IMR-90 (cell line): ENCODE results near the gene GOLGA8B. TPM values are rescaled to one million over a fixed set of nuclear protein-coding genes. Genes with fewer than 3 reads are reported as not detected.

Experiments
- ATAC-seq: fragments of 200-7000 bp; cut with Tn5 transposase; 2 replicates; pipeline ENCODE4 v1.9.1; 2020; ENCODE audit warnings: low read depth, mild to moderate bottlenecking, moderate library complexity
- BruUV-seq: library from RNA; stranded (reverse); fragments of 400-500 nt; replicated peaks from 2 replicates; lab custom pipeline; 2021; lab: Mats Ljungman, UMichigan
- CTCF ChIA-PET: fragments of 300-600 bp; formaldehyde crosslinking; extraction: SDS; loops from one replicate; lab custom pipeline; 2021; ENCODE audit warnings: antibody characterized with exemption; lab: Yijun Ruan, JAX
- POLR2A ChIA-PET: fragments of 300-600 bp; sonication (Branson Sonifier 250); formaldehyde crosslinking; loops from one replicate; lab custom pipeline; 2022; ENCODE audit warnings: antibody characterized with exemption; ENCODE audit not compliant: unreplicated experiment; lab: Charles Lee
- DNase-seq: peaks from one replicate; pipeline ENCODE4 v3.0.0; 2013
- H2AFZ ChIP-seq: replicated peaks from 2 replicates; pipeline ENCODE3; 2013; ENCODE audit warnings: low read length, mild to moderate bottlenecking; ENCODE audit not compliant: poor library complexity
- H2AK5ac ChIP-seq: 2 replicates; pipeline ENCODE4 v1.6.1; 2013; ENCODE audit warnings: low read depth, low read length, inconsistent platforms
- H2AK9ac ChIP-seq: replicated peaks from 2 replicates; pipeline ENCODE3; 2013; ENCODE audit warnings: mild to moderate bottlenecking, low read depth, low read length, moderate library complexity; ENCODE audit not compliant: poor library complexity
- H2BK120ac ChIP-seq: 2 replicates; pipeline ENCODE4 v1.6.1; 2013; ENCODE audit warnings: low read depth, low read length, inconsistent platforms
- H2BK15ac ChIP-seq: 3 replicates; pipeline ENCODE4 v1.6.1; 2013; ENCODE audit warnings: low read depth, low read length, inconsistent platforms
- H2BK20ac ChIP-seq: 2 replicates; pipeline ENCODE4 v1.6.1; 2013; ENCODE audit warnings: low read depth, mild to moderate bottlenecking, inconsistent platforms, low read length, moderate library complexity
- H2BK5ac ChIP-seq: 2 replicates; pipeline ENCODE4 v1.6.1; 2013; ENCODE audit warnings: mild to moderate bottlenecking, low read depth, low read length, inconsistent platforms; ENCODE audit not compliant: poor library complexity, severe bottlenecking
- H3K14ac ChIP-seq: replicated peaks from 2 replicates; pipeline ENCODE4 v1.6.1; 2013; ENCODE audit warnings: low read depth, low read length, inconsistent platforms
- H3K18ac ChIP-seq: 2 replicates; pipeline ENCODE4 v1.6.1; 2013; ENCODE audit warnings: low read depth, low read length, control low read depth
- H3K23ac ChIP-seq: 2 replicates; pipeline ENCODE4 v1.6.1; 2013; ENCODE audit warnings: low read depth, low read length, inconsistent platforms
- H3K27ac ChIP-seq: 2 replicates; pipeline ENCODE4 v1.5.1; 2013; ENCODE audit warnings: mild to moderate bottlenecking, control low read depth, low read length; ENCODE audit not compliant: insufficient read depth
- H3K27me3 ChIP-seq: 2 replicates; pipeline ENCODE4 v1.6.1; 2013; ENCODE audit warnings: low read length; ENCODE audit not compliant: control insufficient read depth, insufficient read depth
- H3K36me3 ChIP-seq: 2 replicates; pipeline ENCODE4 v1.6.1; 2013; ENCODE audit warnings: low read length, mixed read lengths; ENCODE audit not compliant: control insufficient read depth, insufficient read depth
- H3K4ac ChIP-seq: 2 replicates; pipeline ENCODE4 v1.6.1; 2013; ENCODE audit warnings: low read depth, low read length, inconsistent platforms
- H3K4me1 ChIP-seq: 2 replicates; pipeline ENCODE4 v1.6.1; 2013; ENCODE audit warnings: low read length, mixed read lengths; ENCODE audit not compliant: control insufficient read depth, insufficient read depth
- H3K4me2 ChIP-seq: 2 replicates; pipeline ENCODE4 v1.6.1; 2013; ENCODE audit warnings: low read depth, mild to moderate bottlenecking, control low read depth, low read length, moderate library complexity
- H3K4me3 ChIP-seq: 2 replicates; pipeline ENCODE4 v1.5.1; 2013; ENCODE audit warnings: low read depth, mild to moderate bottlenecking, control low read depth, low read length, moderate library complexity; ENCODE audit not compliant: insufficient read depth
- H3K56ac ChIP-seq: 2 replicates; pipeline ENCODE4 v1.6.1; 2013; ENCODE audit warnings: low read length, inconsistent platforms; ENCODE audit not compliant: insufficient read depth; ENCODE audit errors: extremely low read depth
- H3K79me1 ChIP-seq, 2 experiments: 2 replicates each; pipeline ENCODE4 v1.6.1; 2013; ENCODE audit warnings: low read length in 2 of 2, inconsistent platforms in 1 of 2, low read depth in 1 of 2
- H3K9ac ChIP-seq: 2 replicates; pipeline ENCODE4 v1.6.1; 2013; ENCODE audit warnings: low read depth, low read length, control low read depth
- H3K9me1 ChIP-seq: 2 replicates; pipeline ENCODE4 v1.6.1; 2013; ENCODE audit warnings: low read length, inconsistent platforms; ENCODE audit not compliant: insufficient read depth
- H3K9me3 ChIP-seq: 2 replicates; pipeline ENCODE4 v1.6.1; 2013; ENCODE audit warnings: low read length; ENCODE audit not compliant: control insufficient read depth, insufficient read depth
- H4K20me1 ChIP-seq: 2 replicates; pipeline ENCODE4 v1.6.1; 2013; ENCODE audit warnings: low read length, inconsistent platforms; ENCODE audit not compliant: insufficient read depth
- H4K5ac ChIP-seq: 2 replicates; pipeline ENCODE4 v1.6.1; 2013; ENCODE audit warnings: mild to moderate bottlenecking, low read depth, low read length, control low read depth
- H4K8ac ChIP-seq, 2 experiments: 2 replicates each; pipeline ENCODE4 v1.6.1; 2013; ENCODE audit warnings: low read depth in 2 of 2, low read length in 2 of 2, control low read depth in 1 of 2, inconsistent platforms in 1 of 2
- H4K91ac ChIP-seq: 2 replicates; pipeline ENCODE4 v1.6.1; 2013; ENCODE audit warnings: low read depth, low read length, inconsistent platforms; ENCODE audit not compliant: insufficient read depth
- MAFK ChIP-seq: IDR thresholded peaks from 2 replicates; pipeline ENCODE4 v1.6.1; 2012; ENCODE audit warnings: low read depth, low read length, improper control_type of control experiment
- USF2 ChIP-seq: fragments of 150-350 bp; IDR thresholded peaks from 2 replicates; pipeline ENCODE4 v1.6.1; 2017; ENCODE audit warnings: mild to moderate bottlenecking, antibody characterized with exemption, low read length, low read depth
- dilution Hi-C: fragments of 300-500 bp; cut with HindIII; formaldehyde crosslinking; loops from one replicate; pipeline ENCODE4 v1.14.3; 2018; ENCODE audit warnings: low sequenced_read_pairs; ENCODE audit not compliant: unreplicated experiment
- in situ Hi-C: fragments of 300-500 bp; cut with MboI; formaldehyde crosslinking; loops from 3 replicates; pipeline ENCODE4 v1.14.3; 2019; ENCODE audit warnings: low sequenced_read_pairs, inconsistent platforms, mixed read lengths
- intact Hi-C: fragments of 100-400 bp; cut with micrococcal nuclease; formaldehyde crosslinking; loops from 2 replicates; pipeline ENCODE4 v1.10.0; 2022
- polyA plus RNA-seq, 3 experiments: library from polyadenylated mRNA; depleted of rRNA; stranded (reverse); fragments of >200 nt; gene quantifications; 2 replicates each; pipeline ENCODE4 v1.2.3, GENCODE V29; 2012; ENCODE audit warnings: low replicate concordance in 1 of 3
- total RNA-seq: library from RNA; depleted of rRNA; stranded (reverse); fragments of >200 nt; gene quantifications from 2 replicates; pipeline ENCODE4 v1.2.3, GENCODE V29; 2012

Gene GOLGA8B
- total and polyA plus RNA-seq, 2 of the 4 experiments (the other 2 are of a cell fraction): 7.7 to 31.6 TPM

GRCh38 chr15:34600923-34601322, 17.5 kb upstream of the GOLGA8B start:
- H3K27ac ChIP-seq: no peak overlapping the region
- DNase-seq (no peak), ATAC-seq (no peak)
- no peak overlapping the region for H4K5ac ChIP-seq
- in situ Hi-C loops: no loop called here
- H3K4me3 ChIP-seq: no peak overlapping the region
- H3K14ac ChIP-seq: no peak overlapping the region
- H2AK9ac ChIP-seq: no peak overlapping the region
- H2BK20ac ChIP-seq: no peak overlapping the region
- intact Hi-C loops: no loop called here
- ChIA-PET CTCF (no interaction called here), POLR2A (no interaction called here)
- no peak overlapping the region for H2BK120ac ChIP-seq
- no peak overlapping the region for H3K18ac ChIP-seq
- no peak overlapping the region for H3K4ac ChIP-seq
- H3K36me3 ChIP-seq: no peaks in the 10 kb centered on the region
- H3K56ac ChIP-seq: no peak overlapping the region
- no peaks in the 10 kb centered on the region for H3K79me1 ChIP-seq
- dilution Hi-C loops: no loop called here
- H4K20me1 ChIP-seq: no peaks in the 10 kb centered on the region
- no peak overlapping the region for H2AK5ac ChIP-seq
- H3K23ac ChIP-seq: no peak overlapping the region
- no peak overlapping the region for H4K8ac ChIP-seq
- TF ChIP-seq USF2 (no peak), MAFK (peak; percentile 82)
- no peak overlapping the region for H2AFZ ChIP-seq
- no peak overlapping the region for H2BK15ac ChIP-seq
- H3K27me3 ChIP-seq: peaks cover 12% of the 10 kb centered on the region
- H4K91ac ChIP-seq: no peak overlapping the region
- BruUV-seq: no TSS peak
- peaks cover 2% of the 10 kb centered on the region; the same call in 1 of the 2 replicates for H3K9me1 ChIP-seq
- H3K4me1 ChIP-seq: no peaks in the 10 kb centered on the region; the same call in 1 of the 2 replicates
- H3K9ac ChIP-seq: no peak overlapping the region
- H3K4me2 ChIP-seq: no peak overlapping the region
- no peak overlapping the region for H2BK5ac ChIP-seq
- no peaks in the 10 kb centered on the region; the same call in 1 of the 2 replicates for H3K9me3 ChIP-seq
